Loucy (cell line): ENCODE results near the gene UBASH3A.

Source experiments
- CTCF ChIP-seq: fragments of 200-600 bp; sonication (generic); conservative IDR thresholded peaks from 2 replicates; pipeline ENCODE4 v1.5.1; 2014; ENCODE audit warnings: mild to moderate bottlenecking, antibody characterized with exemption, low read length
- EZH2phosphoT487 ChIP-seq: fragments of 200-600 bp; IDR thresholded peaks from 2 replicates; pipeline ENCODE4 v1.6.1; 2018; ENCODE audit warnings: antibody characterized with exemption, mild to moderate bottlenecking, moderate library complexity, borderline replicate concordance

GRCh38 chr21:42469272-42469671, 65.6 kb downstream of the UBASH3A start:
- TF ChIP-seq CTCF: no peak
- TF ChIP-seq EZH2phosphoT487: no peak
